IMR-90 (cell line): ENCODE measurements around the gene CBX3. TPM values are rescaled to one million over a fixed set of nuclear protein-coding genes. Genes with fewer than 3 reads are reported as not detected.

Source experiments
- ATAC-seq: fragments of 200-7000 bp; cut with Tn5 transposase; 2 replicates; pipeline ENCODE4 v1.9.1; 2020; ENCODE audit warnings: low read depth, mild to moderate bottlenecking, moderate library complexity
- BruUV-seq: library from RNA; stranded (reverse); fragments of 400-500 nt; replicated peaks from 2 replicates; lab custom pipeline; 2021; lab: Mats Ljungman, UMichigan
- CTCF ChIA-PET: fragments of 300-600 bp; formaldehyde crosslinking; extraction: SDS; loops from one replicate; lab custom pipeline; 2021; ENCODE audit warnings: antibody characterized with exemption; lab: Yijun Ruan, JAX
- POLR2A ChIA-PET: fragments of 300-600 bp; sonication (Branson Sonifier 250); formaldehyde crosslinking; loops from one replicate; lab custom pipeline; 2022; ENCODE audit warnings: antibody characterized with exemption; ENCODE audit not compliant: unreplicated experiment; lab: Charles Lee
- DNase-seq: peaks from one replicate; pipeline ENCODE4 v3.0.0; 2013
- H2AFZ ChIP-seq: replicated peaks from 2 replicates; pipeline ENCODE3; 2013; ENCODE audit warnings: low read length, mild to moderate bottlenecking; ENCODE audit not compliant: poor library complexity
- H2AK5ac ChIP-seq: 2 replicates; pipeline ENCODE4 v1.6.1; 2013; ENCODE audit warnings: low read depth, low read length, inconsistent platforms
- H2AK9ac ChIP-seq: replicated peaks from 2 replicates; pipeline ENCODE3; 2013; ENCODE audit warnings: mild to moderate bottlenecking, low read depth, low read length, moderate library complexity; ENCODE audit not compliant: poor library complexity
- H2BK120ac ChIP-seq: 2 replicates; pipeline ENCODE4 v1.6.1; 2013; ENCODE audit warnings: low read depth, low read length, inconsistent platforms
- H2BK15ac ChIP-seq: 3 replicates; pipeline ENCODE4 v1.6.1; 2013; ENCODE audit warnings: low read depth, low read length, inconsistent platforms
- H2BK20ac ChIP-seq: 2 replicates; pipeline ENCODE4 v1.6.1; 2013; ENCODE audit warnings: low read depth, mild to moderate bottlenecking, inconsistent platforms, low read length, moderate library complexity
- H2BK5ac ChIP-seq: 2 replicates; pipeline ENCODE4 v1.6.1; 2013; ENCODE audit warnings: mild to moderate bottlenecking, low read depth, low read length, inconsistent platforms; ENCODE audit not compliant: poor library complexity, severe bottlenecking
- H3K14ac ChIP-seq: replicated peaks from 2 replicates; pipeline ENCODE4 v1.6.1; 2013; ENCODE audit warnings: low read depth, low read length, inconsistent platforms
- H3K18ac ChIP-seq: 2 replicates; pipeline ENCODE4 v1.6.1; 2013; ENCODE audit warnings: low read depth, low read length, control low read depth
- H3K23ac ChIP-seq: 2 replicates; pipeline ENCODE4 v1.6.1; 2013; ENCODE audit warnings: low read depth, low read length, inconsistent platforms
- H3K27ac ChIP-seq: 2 replicates; pipeline ENCODE4 v1.5.1; 2013; ENCODE audit warnings: mild to moderate bottlenecking, control low read depth, low read length; ENCODE audit not compliant: insufficient read depth
- H3K27me3 ChIP-seq: 2 replicates; pipeline ENCODE4 v1.6.1; 2013; ENCODE audit warnings: low read length; ENCODE audit not compliant: control insufficient read depth, insufficient read depth
- H3K36me3 ChIP-seq: 2 replicates; pipeline ENCODE4 v1.6.1; 2013; ENCODE audit warnings: low read length, mixed read lengths; ENCODE audit not compliant: control insufficient read depth, insufficient read depth
- H3K4ac ChIP-seq: 2 replicates; pipeline ENCODE4 v1.6.1; 2013; ENCODE audit warnings: low read depth, low read length, inconsistent platforms
- H3K4me1 ChIP-seq: 2 replicates; pipeline ENCODE4 v1.6.1; 2013; ENCODE audit warnings: low read length, mixed read lengths; ENCODE audit not compliant: control insufficient read depth, insufficient read depth
- H3K4me2 ChIP-seq: 2 replicates; pipeline ENCODE4 v1.6.1; 2013; ENCODE audit warnings: low read depth, mild to moderate bottlenecking, control low read depth, low read length, moderate library complexity
- H3K4me3 ChIP-seq: 2 replicates; pipeline ENCODE4 v1.5.1; 2013; ENCODE audit warnings: low read depth, mild to moderate bottlenecking, control low read depth, low read length, moderate library complexity; ENCODE audit not compliant: insufficient read depth
- H3K56ac ChIP-seq: 2 replicates; pipeline ENCODE4 v1.6.1; 2013; ENCODE audit warnings: low read length, inconsistent platforms; ENCODE audit not compliant: insufficient read depth; ENCODE audit errors: extremely low read depth
- H3K79me1 ChIP-seq, 2 experiments: 2 replicates each; pipeline ENCODE4 v1.6.1; 2013; ENCODE audit warnings: low read length in 2 of 2, inconsistent platforms in 1 of 2, low read depth in 1 of 2
- H3K9ac ChIP-seq: 2 replicates; pipeline ENCODE4 v1.6.1; 2013; ENCODE audit warnings: low read depth, low read length, control low read depth
- H3K9me1 ChIP-seq: 2 replicates; pipeline ENCODE4 v1.6.1; 2013; ENCODE audit warnings: low read length, inconsistent platforms; ENCODE audit not compliant: insufficient read depth
- H3K9me3 ChIP-seq: 2 replicates; pipeline ENCODE4 v1.6.1; 2013; ENCODE audit warnings: low read length; ENCODE audit not compliant: control insufficient read depth, insufficient read depth
- H4K20me1 ChIP-seq: 2 replicates; pipeline ENCODE4 v1.6.1; 2013; ENCODE audit warnings: low read length, inconsistent platforms; ENCODE audit not compliant: insufficient read depth
- H4K5ac ChIP-seq: 2 replicates; pipeline ENCODE4 v1.6.1; 2013; ENCODE audit warnings: mild to moderate bottlenecking, low read depth, low read length, control low read depth
- H4K8ac ChIP-seq, 2 experiments: 2 replicates each; pipeline ENCODE4 v1.6.1; 2013; ENCODE audit warnings: low read depth in 2 of 2, low read length in 2 of 2, control low read depth in 1 of 2, inconsistent platforms in 1 of 2
- H4K91ac ChIP-seq: 2 replicates; pipeline ENCODE4 v1.6.1; 2013; ENCODE audit warnings: low read depth, low read length, inconsistent platforms; ENCODE audit not compliant: insufficient read depth
- CEBPB ChIP-seq: IDR thresholded peaks from 2 replicates; pipeline ENCODE4 v1.6.1; 2012; ENCODE audit warnings: low read depth, low read length, improper control_type of control experiment
- FOS ChIP-seq: fragments of 150-350 bp; IDR thresholded peaks from 2 replicates; pipeline ENCODE4 v1.6.1; 2016; ENCODE audit warnings: low read depth, low read length
- MAFK ChIP-seq: IDR thresholded peaks from 2 replicates; pipeline ENCODE4 v1.6.1; 2012; ENCODE audit warnings: low read depth, low read length, improper control_type of control experiment
- MXI1 ChIP-seq: IDR thresholded peaks from 2 replicates; pipeline ENCODE4 v1.6.1; 2012; ENCODE audit warnings: low read depth, mild to moderate bottlenecking, low read length, moderate library complexity, borderline replicate concordance
- NFE2L2 ChIP-seq: fragments of 150-350 bp; IDR thresholded peaks from 2 replicates; pipeline ENCODE4 v1.6.1; 2016; ENCODE audit warnings: low read depth, mild to moderate bottlenecking, low read length
- RCOR1 ChIP-seq: IDR thresholded peaks from 2 replicates; pipeline ENCODE4 v1.6.1; 2012; ENCODE audit warnings: mild to moderate bottlenecking, low read length, improper control_type of control experiment; ENCODE audit not compliant: insufficient replicate concordance
- RFX5 ChIP-seq: IDR thresholded peaks from 2 replicates; pipeline ENCODE4 v1.8.0; 2012; ENCODE audit warnings: low read depth, mild to moderate bottlenecking, low read length, moderate library complexity
- WGBS, 2 experiments: methylation state at CpG; one replicate each; pipeline versions ENCODE4 v1.1.5 to v1.1.7; 2013; ENCODE audit warnings: missing lambda C conversion rate in 2 of 2; ENCODE audit not compliant: insufficient read length in 1 of 2; ENCODE audit errors: extremely low coverage in 2 of 2; 5-methylcytosine and 5-hydroxymethylcytosine counted together
- dilution Hi-C: fragments of 300-500 bp; cut with HindIII; formaldehyde crosslinking; loops from one replicate; pipeline ENCODE4 v1.14.3; 2018; ENCODE audit warnings: low sequenced_read_pairs; ENCODE audit not compliant: unreplicated experiment
- in situ Hi-C: fragments of 300-500 bp; cut with MboI; formaldehyde crosslinking; loops from 3 replicates; pipeline ENCODE4 v1.14.3; 2019; ENCODE audit warnings: low sequenced_read_pairs, inconsistent platforms, mixed read lengths
- intact Hi-C: fragments of 100-400 bp; cut with micrococcal nuclease; formaldehyde crosslinking; loops from 2 replicates; pipeline ENCODE4 v1.10.0; 2022
- polyA plus RNA-seq, 3 experiments: library from polyadenylated mRNA; depleted of rRNA; stranded (reverse); fragments of >200 nt; gene quantifications; 2 replicates each; pipeline ENCODE4 v1.2.3, GENCODE V29; 2012; ENCODE audit warnings: low replicate concordance in 1 of 3
- total RNA-seq: library from RNA; depleted of rRNA; stranded (reverse); fragments of >200 nt; gene quantifications from 2 replicates; pipeline ENCODE4 v1.2.3, GENCODE V29; 2012
- TF ChIP-seq, protein P1 (sequence below): fragments of 150-350 bp; IDR thresholded peaks from 2 replicates; pipeline ENCODE4 v1.6.1; 2017; ENCODE audit warnings: mild to moderate bottlenecking, antibody characterized with exemption, low read length, low read depth
- TF ChIP-seq, protein P2 (sequence below): conservative IDR thresholded peaks from 2 replicates; pipeline ENCODE4 v1.5.1; 2012; ENCODE audit warnings: mild to moderate bottlenecking, low read depth, low read length, improper control_type of control experiment

Gene CBX3
- total and polyA plus RNA-seq, 2 of the 4 experiments (the other 2 are of a cell fraction), result 38.2 to 76.5 TPM

DNA sequence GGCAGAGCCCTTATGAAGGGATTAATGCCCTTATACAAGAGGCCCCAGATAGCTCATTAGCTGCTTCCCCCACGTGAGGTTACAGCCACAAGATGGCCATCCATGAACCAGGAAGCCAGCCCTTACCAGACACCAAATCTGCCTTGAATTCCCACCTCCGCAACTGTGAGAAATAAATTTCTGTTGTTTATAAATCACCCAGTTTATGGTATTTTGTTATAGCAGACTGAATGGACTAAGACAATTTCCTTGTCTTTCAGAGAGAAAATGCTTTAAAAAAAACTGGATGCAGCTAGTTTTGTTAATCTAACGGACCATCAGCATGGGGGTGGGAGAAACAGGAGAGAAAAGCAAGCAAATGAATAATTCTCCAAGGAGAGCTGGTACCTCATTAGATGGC lies 36.5 kb downstream of the CBX3 start:
- no peak overlapping the region for H3K4me3 ChIP-seq
- no peaks in the 10 kb centered on the region for H3K9me1 ChIP-seq
- dilution Hi-C loops, result no loop called here
- H2AFZ ChIP-seq, result no peak overlapping the region
- no peak overlapping the region for H2BK5ac ChIP-seq
- TF ChIP-seq, protein P1, sequence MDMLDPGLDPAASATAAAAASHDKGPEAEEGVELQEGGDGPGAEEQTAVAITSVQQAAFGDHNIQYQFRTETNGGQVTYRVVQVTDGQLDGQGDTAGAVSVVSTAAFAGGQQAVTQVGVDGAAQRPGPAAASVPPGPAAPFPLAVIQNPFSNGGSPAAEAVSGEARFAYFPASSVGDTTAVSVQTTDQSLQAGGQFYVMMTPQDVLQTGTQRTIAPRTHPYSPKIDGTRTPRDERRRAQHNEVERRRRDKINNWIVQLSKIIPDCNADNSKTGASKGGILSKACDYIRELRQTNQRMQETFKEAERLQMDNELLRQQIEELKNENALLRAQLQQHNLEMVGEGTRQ, result no peak
- TF ChIP-seq MXI1 (no peak), CEBPB (no peak), MAFK (no peak), RCOR1 (no peak), RFX5 (no peak), FOS (no peak), NFE2L2 (no peak)
- TF ChIP-seq, protein P2, sequence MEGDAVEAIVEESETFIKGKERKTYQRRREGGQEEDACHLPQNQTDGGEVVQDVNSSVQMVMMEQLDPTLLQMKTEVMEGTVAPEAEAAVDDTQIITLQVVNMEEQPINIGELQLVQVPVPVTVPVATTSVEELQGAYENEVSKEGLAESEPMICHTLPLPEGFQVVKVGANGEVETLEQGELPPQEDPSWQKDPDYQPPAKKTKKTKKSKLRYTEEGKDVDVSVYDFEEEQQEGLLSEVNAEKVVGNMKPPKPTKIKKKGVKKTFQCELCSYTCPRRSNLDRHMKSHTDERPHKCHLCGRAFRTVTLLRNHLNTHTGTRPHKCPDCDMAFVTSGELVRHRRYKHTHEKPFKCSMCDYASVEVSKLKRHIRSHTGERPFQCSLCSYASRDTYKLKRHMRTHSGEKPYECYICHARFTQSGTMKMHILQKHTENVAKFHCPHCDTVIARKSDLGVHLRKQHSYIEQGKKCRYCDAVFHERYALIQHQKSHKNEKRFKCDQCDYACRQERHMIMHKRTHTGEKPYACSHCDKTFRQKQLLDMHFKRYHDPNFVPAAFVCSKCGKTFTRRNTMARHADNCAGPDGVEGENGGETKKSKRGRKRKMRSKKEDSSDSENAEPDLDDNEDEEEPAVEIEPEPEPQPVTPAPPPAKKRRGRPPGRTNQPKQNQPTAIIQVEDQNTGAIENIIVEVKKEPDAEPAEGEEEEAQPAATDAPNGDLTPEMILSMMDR, result no peak
- H3K79me1 ChIP-seq, result no peaks in the 10 kb centered on the region
- no peak overlapping the region for H3K56ac ChIP-seq
- no peak overlapping the region for H4K5ac ChIP-seq
- no TSS peak for BruUV-seq
- H3K23ac ChIP-seq, result no peak overlapping the region
- H2BK20ac ChIP-seq, result no peak overlapping the region
- H2BK120ac ChIP-seq, result no peak overlapping the region
- 0% methylated on average over 1 of the region's 3 CpGs; no CpG with 5 or more reads in 1 of the 2 experiments for WGBS, 2 experiments
- no peak overlapping the region for H2BK15ac ChIP-seq
- H2AK5ac ChIP-seq, result no peak overlapping the region
- in situ Hi-C loops, result no loop called here
- H3K14ac ChIP-seq, result no peak overlapping the region
- H4K8ac ChIP-seq, result no peak overlapping the region
- ChIA-PET CTCF (interaction anchor here (0.6 kb wide), 1 partner anchor 298 kb away, joined by 7 read pairs; no protein-coding TSS in a partner anchor), POLR2A (no interaction called here)
- DNase-seq (no peak), ATAC-seq (no peak)
- intact Hi-C loops, result no loop called here
- H4K20me1 ChIP-seq, result no peaks in the 10 kb centered on the region
- no peak overlapping the region for H2AK9ac ChIP-seq
- no peaks in the 10 kb centered on the region for H3K27me3 ChIP-seq
- no peak overlapping the region for H3K9ac ChIP-seq
- no peaks in the 10 kb centered on the region for H3K4me1 ChIP-seq
- no peak overlapping the region for H3K18ac ChIP-seq
- H4K91ac ChIP-seq, result no peak overlapping the region
- no peaks in the 10 kb centered on the region for H3K36me3 ChIP-seq
- no peak overlapping the region for H3K27ac ChIP-seq
- H3K4ac ChIP-seq, result no peak overlapping the region
- H3K4me2 ChIP-seq, result no peak overlapping the region
- H3K9me3 ChIP-seq, result no peaks in the 10 kb centered on the region
